GM23248 (cell line): ENCODE results near the gene TNXB. TPM values are rescaled to one million over a fixed set of nuclear protein-coding genes. Genes with fewer than 3 reads are reported as not detected.
"Not testable (repeated sequence)": the region's sequence is repeated elsewhere in the genome, so short reads cannot be mapped to it uniquely, and the experiment has no call there.

Experiments used
- DNase-seq: peaks from one replicate; pipeline ENCODE4 v3.0.0-alpha.2; 2015
- H2AFZ ChIP-seq: fragments of 200-600 bp; sonication (generic); 2 replicates; pipeline ENCODE4 v1.6.1; 2016; ENCODE audit warnings: antibody characterized with exemption
- H3F3A ChIP-seq: fragments of 200-600 bp; sonication (generic); 2 replicates; pipeline ENCODE4 v1.6.1; 2016; ENCODE audit warnings: mild to moderate bottlenecking, antibody characterized with exemption, mixed run types; ENCODE audit not compliant: insufficient read depth
- H3K27ac ChIP-seq: fragments of 200-600 bp; sonication (generic); 2 replicates; pipeline ENCODE4 v1.5.1; 2016; ENCODE audit warnings: mild to moderate bottlenecking
- H3K27me3 ChIP-seq: fragments of 200-600 bp; sonication (generic); replicated peaks from 2 replicates; pipeline ENCODE4 v1.6.1; 2016; ENCODE audit warnings: mild to moderate bottlenecking; ENCODE audit not compliant: insufficient read depth
- H3K36me3 ChIP-seq: fragments of 200-600 bp; sonication (generic); 2 replicates; pipeline ENCODE4 v1.6.1; 2016; ENCODE audit warnings: low read depth, mild to moderate bottlenecking
- H3K4me1 ChIP-seq: fragments of 200-600 bp; sonication (generic); 2 replicates; pipeline ENCODE4 v1.6.1; 2016; ENCODE audit warnings: mild to moderate bottlenecking; ENCODE audit not compliant: insufficient read depth
- H3K4me2 ChIP-seq: fragments of 200-600 bp; sonication (generic); one replicate; pipeline ENCODE4 v1.6.1; 2016; ENCODE audit warnings: mild to moderate bottlenecking; ENCODE audit not compliant: unreplicated experiment
- H3K4me3 ChIP-seq: fragments of 200-600 bp; sonication (generic); 2 replicates; pipeline ENCODE4 v1.5.1; 2016; ENCODE audit warnings: mild to moderate bottlenecking
- H3K79me2 ChIP-seq: fragments of 200-600 bp; sonication (generic); 2 replicates; pipeline ENCODE4 v1.6.1; 2016; ENCODE audit warnings: mild to moderate bottlenecking; ENCODE audit not compliant: insufficient read depth
- H3K9ac ChIP-seq: fragments of 200-600 bp; sonication (generic); 2 replicates; pipeline ENCODE4 v1.6.1; 2016; ENCODE audit warnings: mild to moderate bottlenecking
- H3K9me2 ChIP-seq: fragments of 200-600 bp; sonication (generic); 2 replicates; pipeline ENCODE4 v1.6.1; 2016; ENCODE audit warnings: mixed run types, mild to moderate bottlenecking, moderate library complexity; ENCODE audit not compliant: insufficient read depth
- H3K9me3 ChIP-seq: fragments of 200-600 bp; sonication (generic); one replicate; pipeline ENCODE4 v1.6.1; 2017; ENCODE audit warnings: low read depth
- H4K20me1 ChIP-seq: fragments of 200-600 bp; sonication (generic); 2 replicates; pipeline ENCODE4 v1.6.0; 2016; ENCODE audit not compliant: insufficient read depth
- EZH2 ChIP-seq: fragments of 200-600 bp; sonication (generic); IDR thresholded peaks from 2 replicates; pipeline ENCODE4 v1.6.1; 2018; ENCODE audit warnings: antibody characterized with exemption, mild to moderate bottlenecking; ENCODE audit not compliant: insufficient read depth, poor library complexity, severe bottlenecking
- EZH2phosphoT487 ChIP-seq: fragments of 200-600 bp; sonication (generic); IDR thresholded peaks from 2 replicates; pipeline ENCODE4 v1.6.1; 2018; ENCODE audit warnings: antibody characterized with exemption, moderate library complexity, mild to moderate bottlenecking, low read depth; ENCODE audit not compliant: insufficient read depth
- WGBS, 2 experiments: methylation state at CpG; one replicate each; pipeline ENCODE4 v1.1.6; 2015 to 2017; ENCODE audit warnings: low lambda C conversion rate in 2 of 2, low coverage in 1 of 2; ENCODE audit errors: missing lambda C conversion rate in 2 of 2; 5-methylcytosine and 5-hydroxymethylcytosine counted together
- in situ Hi-C: fragments of 300-500 bp; cut with MboI; formaldehyde crosslinking; loops from 2 replicates; pipeline ENCODE4 v1.15.0; 2020
- polyA plus RNA-seq: library from polyadenylated mRNA; unstranded; fragments of >200 nt; fragmentation: Nextera tagmentation; extraction: Ambion mirVana; gene quantifications from 2 replicates; pipeline ENCODE4 v1.2.1, GENCODE V29; 2016
- total RNA-seq: library from RNA; depleted of rRNA; stranded (reverse); fragments of >200 nt; shearing (Covaris generic); gene quantifications from 2 replicates; pipeline ENCODE4 v1.2.3, GENCODE V29; 2014

The TNXB gene
- total and polyA plus RNA-seq, 2 experiments from 2014 or later: 5.2 to 23.8 TPM

- H3K79me2 ChIP-seq: no peaks in the 10 kb centered on the region
- no peaks in the 10 kb centered on the region for H3K9me2 ChIP-seq
- H3K4me1 ChIP-seq: peaks cover 8% of the 10 kb centered on the region
- H3K9ac ChIP-seq: no peak overlapping the region
- H3K4me2 ChIP-seq: no peak overlapping the region
- 59% methylated on average over 15 to 16 of the region's 16 CpGs for WGBS, 2 experiments
- TF ChIP-seq EZH2phosphoT487 (no peak), EZH2 (no peak)
- DNase-seq: no peak
- no peaks in the 10 kb centered on the region for H4K20me1 ChIP-seq
- H3K9me3 ChIP-seq: no peaks in the 10 kb centered on the region
- H3F3A ChIP-seq: peaks cover 8% of the 10 kb centered on the region
- no peak overlapping the region for H3K4me3 ChIP-seq
- H3K27ac ChIP-seq: no peak overlapping the region
- H3K27me3 ChIP-seq: no peaks in the 10 kb centered on the region
- H3K36me3 ChIP-seq: no peaks in the 10 kb centered on the region
- in situ Hi-C loops: no loop called here
- no peak overlapping the region for H2AFZ ChIP-seq
These were observed 38.2 kb downstream of the TNXB start for GRCh38 chr6:32070814-32071543.

GRCh38 chr6:32069878-32070515, 39.1 kb downstream of the TNXB start:
- in situ Hi-C loops: no loop called here
- H3K9me2 ChIP-seq: no peaks in the 10 kb centered on the region
- WGBS, 2 experiments: 82 to 84% methylated on average over 22 to 24 of the region's 24 CpGs

GRCh38 chr6:32069460-32069859, 39.7 kb downstream of the TNXB start:
- no peak overlapping the region for H3K4me2 ChIP-seq
- no peaks in the 10 kb centered on the region for H3K27me3 ChIP-seq
- no peaks in the 10 kb centered on the region for H3K79me2 ChIP-seq
- no peaks in the 10 kb centered on the region for H3K9me2 ChIP-seq
- H3F3A ChIP-seq: no peaks in the 10 kb centered on the region
- no peak overlapping the region for H3K4me3 ChIP-seq
- H3K36me3 ChIP-seq: no peaks in the 10 kb centered on the region
- no peak overlapping the region for H3K9ac ChIP-seq
- H3K27ac ChIP-seq: no peak overlapping the region
- 90% methylated on average over 17 of the region's 17 CpGs for whole genome bisulfite sequencing, 2 experiments
- in situ Hi-C loops: no loop called here
- no peaks in the 10 kb centered on the region for H4K20me1 ChIP-seq
- H3K4me1 ChIP-seq: no peaks in the 10 kb centered on the region
- TF ChIP-seq EZH2phosphoT487: no peak
- TF ChIP-seq EZH2: no peak
- H3K9me3 ChIP-seq: no peaks in the 10 kb centered on the region
- H2AFZ ChIP-seq: no peak overlapping the region
- no peak for DNase-seq

More at GRCh38 chr6:32069878-32070515, 39.1 kb downstream of the TNXB start:
- TF ChIP-seq EZH2phosphoT487 (no peak), EZH2 (no peak)
- no peak overlapping the region for H3K27ac ChIP-seq
- no peak overlapping the region for H3K4me2 ChIP-seq
- no peaks in the 10 kb centered on the region for H3K36me3 ChIP-seq
- no peaks in the 10 kb centered on the region for H3K9me3 ChIP-seq
- H3F3A ChIP-seq: no peaks in the 10 kb centered on the region
- no peaks in the 10 kb centered on the region for H3K79me2 ChIP-seq
- no peaks in the 10 kb centered on the region for H3K4me1 ChIP-seq
- no peak overlapping the region for H3K9ac ChIP-seq
- no peak overlapping the region for H2AFZ ChIP-seq
- no peaks in the 10 kb centered on the region for H4K20me1 ChIP-seq
- H3K4me3 ChIP-seq: no peak overlapping the region
- H3K27me3 ChIP-seq: no peaks in the 10 kb centered on the region
- DNase-seq: no peak

- in situ Hi-C loops: no loop called here
- H2AFZ ChIP-seq: no peak overlapping the region
- no peaks in the 10 kb centered on the region for H3K27me3 ChIP-seq
- 84 to 87% methylated on average over 14 of the region's 14 CpGs for WGBS, 2 experiments
- no peaks in the 10 kb centered on the region for H3K79me2 ChIP-seq
- no peaks in the 10 kb centered on the region for H3K36me3 ChIP-seq
- H3K9ac ChIP-seq: no peak overlapping the region
- H3K4me3 ChIP-seq: no peak overlapping the region
- no peak for DNase-seq
- H3K27ac ChIP-seq: no peak overlapping the region
- H3K4me2 ChIP-seq: no peak overlapping the region
- H3F3A ChIP-seq: no peaks in the 10 kb centered on the region
- no peaks in the 10 kb centered on the region for H3K9me2 ChIP-seq
- TF ChIP-seq EZH2phosphoT487: no peak
- TF ChIP-seq EZH2: no peak
- no peaks in the 10 kb centered on the region for H3K9me3 ChIP-seq
- no peaks in the 10 kb centered on the region for H3K4me1 ChIP-seq
- no peaks in the 10 kb centered on the region for H4K20me1 ChIP-seq
These were observed 40.3 kb downstream of the TNXB start for GRCh38 chr6:32068867-32069266.

- H3K9me3 ChIP-seq, H4K20me1 ChIP-seq, H3K27me3 ChIP-seq, H2AFZ ChIP-seq, H3K79me2 ChIP-seq, H3K4me1 ChIP-seq, DNase-seq, H3K36me3 ChIP-seq, H3K9ac ChIP-seq, H3K9me2 ChIP-seq, H3K4me3 ChIP-seq, H3K27ac ChIP-seq, H3F3A ChIP-seq, in situ Hi-C loops, H3K4me2 ChIP-seq: not testable (repeated sequence)
- WGBS, 2 experiments: 87 to 92% methylated on average over 13 of the region's 13 CpGs
These were observed 40.8 kb downstream of the TNXB start for GRCh38 chr6:32068315-32068714.

- H3K9me2 ChIP-seq, DNase-seq, H3K4me1 ChIP-seq, H3F3A ChIP-seq, H3K79me2 ChIP-seq, H3K36me3 ChIP-seq, H3K9me3 ChIP-seq, H4K20me1 ChIP-seq, in situ Hi-C loops, H3K9ac ChIP-seq, H3K4me2 ChIP-seq, H3K27me3 ChIP-seq, H3K27ac ChIP-seq, H3K4me3 ChIP-seq, H2AFZ ChIP-seq: not testable (repeated sequence)
- whole genome bisulfite sequencing, 2 experiments: 79 to 80% methylated on average over 17 to 19 of the region's 19 CpGs
These were observed 41.6 kb downstream of the TNXB start for GRCh38 chr6:32067521-32067920.
